Erythroblast (primary cell): ENCODE data around the gene HMGCR.
"Not testable (repeated sequence)": the region's sequence is repeated elsewhere in the genome, so short reads cannot be mapped to it uniquely, and the experiment has no call there.

Source experiments
- GATA1 ChIP-seq: IDR thresholded peaks from 2 replicates; pipeline ENCODE4 v1.6.1; 2011; ENCODE audit warnings: low read depth, mild to moderate bottlenecking, control low read depth, low read length, moderate library complexity
- POLR2A ChIP-seq: IDR thresholded peaks from 2 replicates; pipeline ENCODE4 v1.6.1; 2011; ENCODE audit warnings: mild to moderate bottlenecking, low read length

- not testable (repeated sequence) for TF ChIP-seq POLR2A, GATA1
These were observed 32.5 kb upstream of the HMGCR start for GRCh38 chr5:75304486-75304885.
